IPS-20b (cell line): Measurements from ENCODE around the gene MRPL57.

Experiments
- H3K27ac ChIP-seq: one replicate; pipeline ENCODE4 v1.5.1; 2013; ENCODE audit warnings: low read length
- H3K27me3 ChIP-seq: 2 replicates; pipeline ENCODE4 v1.6.1; 2013; ENCODE audit warnings: mild to moderate bottlenecking, low read length, inconsistent platforms; ENCODE audit not compliant: insufficient read depth
- H3K36me3 ChIP-seq: 2 replicates; pipeline ENCODE4 v1.6.1; 2013; ENCODE audit warnings: low read depth, mild to moderate bottlenecking, inconsistent platforms, low read length, moderate library complexity; ENCODE audit not compliant: insufficient read depth
- H3K4me1 ChIP-seq: 2 replicates; pipeline ENCODE4 v1.6.1; 2013; ENCODE audit warnings: mild to moderate bottlenecking, control low read depth, inconsistent platforms, low read length, moderate library complexity; ENCODE audit not compliant: insufficient read depth
- H3K4me3 ChIP-seq: 2 replicates; pipeline ENCODE4 v1.5.1; 2013; ENCODE audit warnings: mild to moderate bottlenecking, low read length, inconsistent platforms
- H3K9ac ChIP-seq: 2 replicates; pipeline ENCODE4 v1.6.1; 2013; ENCODE audit warnings: low read depth, mild to moderate bottlenecking, inconsistent platforms, low read length, moderate library complexity
- H3K9me3 ChIP-seq: 2 replicates; pipeline ENCODE4 v1.6.1; 2013; ENCODE audit warnings: mild to moderate bottlenecking, low read depth, low read length, inconsistent platforms; ENCODE audit not compliant: insufficient read depth

Gene MRPL57

DNA sequence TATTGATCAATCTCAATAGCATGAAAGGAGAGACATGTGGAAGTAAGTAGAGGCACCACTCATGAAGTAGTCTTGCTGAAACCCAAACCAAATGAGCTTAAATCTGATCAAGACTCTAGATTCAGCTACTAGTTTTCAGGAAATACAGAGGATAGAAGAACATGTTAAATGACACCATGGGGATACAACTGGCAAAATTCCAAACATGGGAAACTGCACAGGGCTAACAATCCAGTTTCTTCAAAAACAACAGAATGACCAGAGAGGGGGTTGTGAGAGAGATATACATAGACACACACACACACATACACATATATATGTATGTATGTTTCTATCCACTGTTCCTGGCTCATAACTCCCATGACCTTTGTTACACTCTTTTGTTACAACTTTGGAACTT, 44.8 kb downstream of the MRPL57 start:
- Histone ChIP-seq H3K9me3 (peaks cover 10% of the 10 kb centered on the region), H3K27ac (no peak overlapping the region), H3K9ac (no peak overlapping the region), H3K27me3 (no peaks in the 10 kb centered on the region), H3K4me1 (no peaks in the 10 kb centered on the region), H3K36me3 (no peaks in the 10 kb centered on the region), H3K4me3 (no peak overlapping the region)

DNA sequence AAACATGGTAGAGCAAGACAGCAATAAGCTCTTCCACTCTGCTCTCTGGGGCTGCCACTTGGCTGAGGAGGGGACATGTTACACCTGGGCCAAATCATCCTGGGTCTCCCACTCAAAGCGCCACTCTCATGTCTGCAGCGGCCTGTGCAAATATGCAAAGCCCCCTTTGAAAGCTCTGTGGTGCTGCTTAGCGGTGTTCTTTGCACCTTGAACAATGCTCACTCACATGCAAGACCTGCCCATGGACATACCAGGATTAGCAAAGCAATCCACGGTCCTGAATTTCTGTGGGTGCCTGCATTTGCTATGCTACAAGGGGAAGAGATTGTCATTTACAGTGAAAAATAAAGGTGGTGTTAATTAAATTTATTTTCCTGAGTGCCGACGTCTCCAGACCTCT, 48.6 kb downstream of the MRPL57 start:
- no peaks in the 10 kb centered on the region for H3K4me1 ChIP-seq
- H3K27ac ChIP-seq: no peak overlapping the region
- peaks cover 10% of the 10 kb centered on the region for H3K9me3 ChIP-seq
- H3K27me3 ChIP-seq: no peaks in the 10 kb centered on the region
- no peak overlapping the region for H3K9ac ChIP-seq
- no peak overlapping the region for H3K4me3 ChIP-seq
- no peaks in the 10 kb centered on the region for H3K36me3 ChIP-seq

DNA sequence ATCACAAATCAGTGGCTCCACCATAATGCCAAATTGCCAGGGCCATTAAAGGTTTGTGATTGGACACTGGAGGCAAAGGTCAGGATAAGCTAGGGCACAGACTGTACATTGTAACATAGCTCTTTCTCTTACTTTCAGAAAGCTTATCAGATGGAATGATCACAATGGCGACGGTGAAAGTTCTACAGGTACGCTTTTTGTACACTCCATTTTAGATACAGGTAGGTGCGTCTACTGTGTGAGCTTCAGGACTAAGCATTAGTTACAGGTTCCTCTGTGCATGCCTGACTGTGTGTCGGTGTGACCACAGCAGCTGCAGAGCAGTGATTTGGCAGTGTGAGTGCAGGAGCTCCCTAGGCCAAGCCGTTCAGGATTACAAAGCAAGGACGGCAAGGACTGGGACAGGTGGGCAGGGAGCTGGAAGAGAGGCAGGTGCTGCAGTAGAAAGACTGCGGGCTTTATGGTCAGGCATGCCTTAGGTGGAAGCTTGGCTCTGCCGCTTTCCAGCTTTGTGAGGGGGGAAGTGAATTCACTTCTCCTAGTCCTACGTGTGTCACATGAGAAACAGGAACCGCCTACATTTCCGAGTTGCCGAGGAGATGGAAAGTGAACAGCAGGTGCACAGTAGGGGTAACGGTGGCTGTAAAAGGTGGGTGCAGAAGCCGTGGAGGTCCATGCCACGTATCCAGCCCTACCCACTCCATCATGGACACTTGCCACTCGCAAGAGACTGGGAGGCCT, 49.6 kb downstream of the MRPL57 start:
- peaks cover 8% of the 10 kb centered on the region for H3K9me3 ChIP-seq
- no peak overlapping the region for H3K27ac ChIP-seq
- H3K9ac ChIP-seq: no peak overlapping the region
- H3K36me3 ChIP-seq: no peaks in the 10 kb centered on the region
- no peak overlapping the region for H3K4me3 ChIP-seq
- no peaks in the 10 kb centered on the region for H3K4me1 ChIP-seq
- no peaks in the 10 kb centered on the region for H3K27me3 ChIP-seq

DNA sequence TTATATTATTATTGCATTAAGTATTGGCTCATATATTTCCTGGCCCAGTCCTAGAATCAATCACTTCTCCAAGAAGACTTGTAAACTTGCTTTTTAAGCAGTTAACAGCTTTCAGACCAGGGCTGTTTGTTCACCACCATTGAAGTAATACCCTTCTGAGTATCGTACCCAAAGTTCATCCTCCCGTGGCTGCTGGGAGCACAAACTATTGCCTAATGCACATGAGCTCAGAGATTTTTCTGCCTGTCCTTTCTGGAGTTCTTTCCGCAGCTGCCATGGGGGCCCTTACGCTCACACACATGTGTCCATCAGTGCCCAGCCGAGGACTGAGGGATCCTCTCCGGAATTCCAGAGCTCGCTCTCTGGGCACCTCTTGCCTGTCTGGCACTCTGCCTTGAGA, 51.5 kb downstream of the MRPL57 start:
- H3K4me3 ChIP-seq: no peak overlapping the region
- no peaks in the 10 kb centered on the region for H3K27me3 ChIP-seq
- H3K4me1 ChIP-seq: no peaks in the 10 kb centered on the region
- no peak overlapping the region for H3K9ac ChIP-seq
- H3K9me3 ChIP-seq: no peaks in the 10 kb centered on the region
- H3K36me3 ChIP-seq: no peaks in the 10 kb centered on the region
- no peak overlapping the region for H3K27ac ChIP-seq
